ENCODE results near the gene NAP1L1. TPM values are rescaled to one million over a fixed set of nuclear protein-coding genes. Genes with fewer than 3 reads are reported as not detected.
A peak's percentile ranks its signal among the peaks of the same experiment; 100 is the strongest.

Gene NAP1L1
- total RNA-seq, 1 donor from 2014 or later = 687 TPM

DNA sequence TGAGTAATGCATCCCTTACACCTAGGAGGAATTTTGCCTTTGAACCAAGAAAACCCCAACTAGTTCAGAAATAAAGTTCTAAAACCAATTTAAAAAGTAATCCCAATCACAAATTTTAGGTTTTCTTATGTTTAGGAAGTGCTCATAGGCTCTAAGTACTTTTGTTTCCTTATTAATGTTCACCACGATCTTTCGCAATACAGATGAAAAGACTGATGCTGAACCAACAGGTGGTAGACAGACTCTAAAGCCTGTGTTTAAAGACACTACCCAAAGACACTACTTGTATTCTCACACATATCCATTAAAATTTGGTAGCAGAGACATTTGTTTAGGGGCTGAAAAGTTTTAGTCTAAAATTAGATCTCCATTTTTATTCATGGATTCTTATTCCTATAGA, 42.3 kb downstream of the NAP1L1 start:
- Histone ChIP-seq H3K27me3 (ENCODE audit: insufficient read depth, low read length) (no peaks in the 10 kb centered on the region), H3K27ac (ENCODE audit: low read depth, low read length) (no peak overlapping the region), H3K9me3 (ENCODE audit: insufficient read depth, low read depth, low read length) (no peaks in the 10 kb centered on the region), H4K20me1 (ENCODE audit: insufficient read depth, low read length) (no peaks in the 10 kb centered on the region), H3K4me3 (ENCODE audit: insufficient read depth, low read depth, low read length) (no peak overlapping the region), H3K9ac (ENCODE audit: low read length) (no peak overlapping the region), H2AFZ (ENCODE audit: low read depth, low read length) (no peak overlapping the region), H3K36me3 (ENCODE audit: insufficient read depth, low read length) (peaks cover 21% of the 10 kb centered on the region), H3K4me1 (ENCODE audit: insufficient read depth, low read length) (peaks cover 11% of the 10 kb centered on the region), H3K4me2 (ENCODE audit: low read length) (no peak overlapping the region), H3K79me2 (ENCODE audit: insufficient read depth, low read length) (no peaks in the 10 kb centered on the region)
- TF ChIP-seq, protein P1, sequence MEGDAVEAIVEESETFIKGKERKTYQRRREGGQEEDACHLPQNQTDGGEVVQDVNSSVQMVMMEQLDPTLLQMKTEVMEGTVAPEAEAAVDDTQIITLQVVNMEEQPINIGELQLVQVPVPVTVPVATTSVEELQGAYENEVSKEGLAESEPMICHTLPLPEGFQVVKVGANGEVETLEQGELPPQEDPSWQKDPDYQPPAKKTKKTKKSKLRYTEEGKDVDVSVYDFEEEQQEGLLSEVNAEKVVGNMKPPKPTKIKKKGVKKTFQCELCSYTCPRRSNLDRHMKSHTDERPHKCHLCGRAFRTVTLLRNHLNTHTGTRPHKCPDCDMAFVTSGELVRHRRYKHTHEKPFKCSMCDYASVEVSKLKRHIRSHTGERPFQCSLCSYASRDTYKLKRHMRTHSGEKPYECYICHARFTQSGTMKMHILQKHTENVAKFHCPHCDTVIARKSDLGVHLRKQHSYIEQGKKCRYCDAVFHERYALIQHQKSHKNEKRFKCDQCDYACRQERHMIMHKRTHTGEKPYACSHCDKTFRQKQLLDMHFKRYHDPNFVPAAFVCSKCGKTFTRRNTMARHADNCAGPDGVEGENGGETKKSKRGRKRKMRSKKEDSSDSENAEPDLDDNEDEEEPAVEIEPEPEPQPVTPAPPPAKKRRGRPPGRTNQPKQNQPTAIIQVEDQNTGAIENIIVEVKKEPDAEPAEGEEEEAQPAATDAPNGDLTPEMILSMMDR (IDR thresholded peaks at IDR 0.05; ENCODE audit: insufficient read depth, low read depth, low read length) = no peak
- no peak for TF ChIP-seq EZH2 (IDR thresholded peaks at IDR 0.05; ENCODE audit: insufficient read depth, low read length)
- Mint-ChIP-seq H3K36me3 (ENCODE audit: low read depth, unreplicated experiment) (peaks cover 12% of the 10 kb centered on the region), H3K27me3 (ENCODE audit: low read depth, unreplicated experiment) (no peaks in the 10 kb centered on the region), H3K9me3 (ENCODE audit: unreplicated experiment) (no peaks in the 10 kb centered on the region), H3K4me1 (ENCODE audit: low read depth, unreplicated experiment) (peaks cover 20% of the 10 kb centered on the region), H3K27ac (ENCODE audit: unreplicated experiment) (no peak overlapping the region), H3K4me3 (ENCODE audit: unreplicated experiment) (no peak overlapping the region)
- no peak for FAIRE-seq
- no peak for DNase-seq (ENCODE audit: low read depth)

DNA sequence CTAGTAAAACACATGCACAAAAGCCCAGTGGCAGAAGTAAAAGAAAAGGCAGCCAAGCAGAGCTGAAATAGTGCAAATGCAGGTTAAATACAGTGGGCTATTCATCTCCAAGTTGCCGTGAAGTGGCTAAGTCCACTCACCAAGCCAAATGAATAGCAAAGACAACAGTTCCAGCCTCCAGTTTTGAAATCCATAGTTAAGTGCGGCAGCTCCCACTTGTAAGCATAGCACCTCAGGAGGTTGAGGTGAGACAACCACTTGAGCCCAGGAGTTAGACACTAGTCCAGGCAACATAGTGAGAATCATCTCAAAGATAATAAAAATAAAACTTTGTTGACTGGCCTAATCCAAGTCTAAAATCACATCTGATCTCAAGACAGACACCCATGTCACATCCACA, 43.1 kb downstream of the NAP1L1 start:
- Histone ChIP-seq H3K36me3 (ENCODE audit: insufficient read depth, low read length) (peaks cover 17% of the 10 kb centered on the region), H2AFZ (ENCODE audit: low read depth, low read length) (no peak overlapping the region), H4K20me1 (ENCODE audit: insufficient read depth, low read length) (no peaks in the 10 kb centered on the region), H3K27me3 (ENCODE audit: insufficient read depth, low read length) (no peaks in the 10 kb centered on the region), H3K9me3 (ENCODE audit: insufficient read depth, low read depth, low read length) (no peaks in the 10 kb centered on the region), H3K9ac (ENCODE audit: low read length) (no peak overlapping the region), H3K4me1 (ENCODE audit: insufficient read depth, low read length) (peaks cover 12% of the 10 kb centered on the region), H3K4me2 (ENCODE audit: low read length) (no peak overlapping the region), H3K27ac (ENCODE audit: low read depth, low read length) (no peak overlapping the region), H3K79me2 (ENCODE audit: insufficient read depth, low read length) (no peaks in the 10 kb centered on the region), H3K4me3 (ENCODE audit: insufficient read depth, low read depth, low read length) (no peak overlapping the region)
- TF ChIP-seq, protein P1 (IDR thresholded peaks at IDR 0.05; ENCODE audit: insufficient read depth, low read depth, low read length) = no peak
- TF ChIP-seq EZH2 (IDR thresholded peaks at IDR 0.05; ENCODE audit: insufficient read depth, low read length) = no peak
- H3K4me3 Mint-ChIP-seq (ENCODE audit: unreplicated experiment) = no peak overlapping the region
- peaks cover 21% of the 10 kb centered on the region for H3K4me1 Mint-ChIP-seq (ENCODE audit: low read depth, unreplicated experiment)
- no peak overlapping the region for H3K27ac Mint-ChIP-seq (ENCODE audit: unreplicated experiment)
- no peaks in the 10 kb centered on the region for H3K9me3 Mint-ChIP-seq (ENCODE audit: unreplicated experiment)
- no peak for FAIRE-seq
- no peak for DNase-seq (ENCODE audit: low read depth)
- H3K36me3 Mint-ChIP-seq (ENCODE audit: low read depth, unreplicated experiment) = peaks cover 10% of the 10 kb centered on the region
- H3K27me3 Mint-ChIP-seq (ENCODE audit: low read depth, unreplicated experiment) = no peaks in the 10 kb centered on the region

DNA sequence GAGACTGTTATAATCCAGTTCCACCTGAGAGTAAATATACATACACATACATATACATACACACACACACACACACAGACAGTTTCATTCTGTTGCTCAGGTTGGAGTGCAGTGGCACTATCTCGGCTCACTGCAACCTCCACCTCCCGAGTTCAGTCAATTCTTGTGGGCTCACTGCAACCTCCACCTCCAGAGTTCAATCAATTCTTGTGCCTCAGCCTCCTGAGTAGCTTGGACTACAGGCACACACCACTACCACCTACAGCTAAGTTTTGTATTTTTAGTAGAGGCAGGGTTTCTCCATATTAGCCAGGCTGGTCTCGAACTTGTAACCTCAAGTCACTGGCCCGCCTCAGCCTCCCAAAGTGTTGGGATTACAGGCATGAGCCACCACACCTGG, 44.0 kb downstream of the NAP1L1 start:
- Histone ChIP-seq H3K9me3 (ENCODE audit: insufficient read depth, low read depth, low read length) (no peaks in the 10 kb centered on the region), H3K4me3 (ENCODE audit: insufficient read depth, low read depth, low read length) (no peak overlapping the region), H2AFZ (ENCODE audit: low read depth, low read length) (no peak overlapping the region), H3K4me1 (ENCODE audit: insufficient read depth, low read length) (peaks cover 12% of the 10 kb centered on the region), H3K79me2 (ENCODE audit: insufficient read depth, low read length) (peaks cover 5% of the 10 kb centered on the region), H3K9ac (ENCODE audit: low read length) (no peak overlapping the region), H4K20me1 (ENCODE audit: insufficient read depth, low read length) (no peaks in the 10 kb centered on the region), H3K27ac (ENCODE audit: low read depth, low read length) (no peak overlapping the region), H3K27me3 (ENCODE audit: insufficient read depth, low read length) (no peaks in the 10 kb centered on the region), H3K4me2 (ENCODE audit: low read length) (no peak overlapping the region), H3K36me3 (ENCODE audit: insufficient read depth, low read length) (peaks cover 14% of the 10 kb centered on the region)
- TF ChIP-seq EZH2 (IDR thresholded peaks at IDR 0.05; ENCODE audit: insufficient read depth, low read length) = no peak
- TF ChIP-seq, protein P1 (IDR thresholded peaks at IDR 0.05; ENCODE audit: insufficient read depth, low read depth, low read length) = no peak
- no peak overlapping the region for H3K4me3 Mint-ChIP-seq (ENCODE audit: unreplicated experiment)
- H3K36me3 Mint-ChIP-seq (ENCODE audit: low read depth, unreplicated experiment) = peaks cover 12% of the 10 kb centered on the region
- no peaks in the 10 kb centered on the region for H3K27me3 Mint-ChIP-seq (ENCODE audit: low read depth, unreplicated experiment)
- H3K9me3 Mint-ChIP-seq (ENCODE audit: unreplicated experiment) = no peaks in the 10 kb centered on the region
- peak overlapping the region; percentile 31 for H3K27ac Mint-ChIP-seq (ENCODE audit: unreplicated experiment)
- no peak for FAIRE-seq
- peaks cover 24% of the 10 kb centered on the region for H3K4me1 Mint-ChIP-seq (ENCODE audit: low read depth, unreplicated experiment)
- no peak for DNase-seq (ENCODE audit: low read depth)
